Activated CD8-positive, alpha-beta T cell treated with anti-CD3 and anti-CD28 coated beads, Interleukin-2, amount 10 ng/mL, durations not matched to agents 7 days and 5 days (primary cell): Measurements from ENCODE around the gene MMRN2. TPM values are rescaled to one million over a fixed set of nuclear protein-coding genes. Genes with fewer than 3 reads are reported as not detected.
"Not testable (repeated sequence)": the region's sequence is repeated elsewhere in the genome, so short reads cannot be mapped to it uniquely, and the experiment has no call there.

Experiments
- ATAC-seq: fragments of 150-1000 bp; cut with Tn5 transposase; one replicate; pipeline ENCODE4 v1.10.0; 2021; ENCODE audit warnings: moderate library complexity
- CTCF ChIA-PET: fragments of 350-600 bp; sonication (Branson Sonifier 250); formaldehyde crosslinking; loops from one replicate; lab custom pipeline; 2021; ENCODE audit warnings: antibody characterized with exemption; lab: Charles Lee
- POLR2A ChIA-PET: fragments of 350-600 bp; sonication (Branson Sonifier 250); formaldehyde crosslinking; loops from one replicate; lab custom pipeline; 2021; ENCODE audit warnings: antibody characterized with exemption; lab: Charles Lee
- DNase-seq: peaks from one replicate; pipeline ENCODE4 v3.0.0-alpha.2; 2020
- H3K27ac Mint-ChIP-seq: one replicate; pipeline ENCODE4 v1.8.0; 2021; ENCODE audit warnings: mild to moderate bottlenecking, mixed read lengths
- H3K27me3 Mint-ChIP-seq: one replicate; pipeline ENCODE4 v1.8.0; 2021; ENCODE audit warnings: low read depth, mixed read lengths
- H3K36me3 Mint-ChIP-seq: one replicate; pipeline ENCODE4 v1.8.0; 2021; ENCODE audit warnings: low read depth, mixed read lengths
- H3K4me1 Mint-ChIP-seq: one replicate; pipeline ENCODE4 v1.8.0; 2021; ENCODE audit warnings: low read depth, mixed read lengths
- H3K4me3 Mint-ChIP-seq: one replicate; pipeline ENCODE4 v1.8.0; 2021; ENCODE audit warnings: mild to moderate bottlenecking, mixed read lengths
- H3K9me3 Mint-ChIP-seq: one replicate; pipeline ENCODE4 v1.8.0; 2022; ENCODE audit warnings: mixed read lengths; ENCODE audit not compliant: insufficient read depth
- total RNA-seq, 2 experiments: library from RNA; stranded (reverse); gene quantifications; one replicate each; pipeline ENCODE4 v1.2.3, GENCODE V29; 2021

The MMRN2 gene
- not detected for total RNA-seq

GRCh38 chr10:86957471-86958115, at the start of gene MMRN2:
Gene MMRN2, minus strand, starts transcription at chr10:86957615. Its CDS starts 74 bp downstream, at chr10:86957541.
- no peak for ATAC-seq
- Mint-ChIP-seq H3K27ac (no peak within 1 kb of the TSS), H3K4me1 (no peaks in the 10 kb centered on the region), H3K9me3 (peaks cover 6% of the 10 kb centered on the region), H3K4me3 (no peak within 1 kb of the TSS), H3K27me3 (no peaks in the 10 kb centered on the region), H3K36me3 (no peaks in the 10 kb centered on the region)
- DNase-seq: no peak
- ChIA-PET POLR2A (no interaction called here), CTCF (interaction anchor here (1.9 to 2.1 kb wide), 2 partner anchors 8 to 19 kb away, joined by 5 to 13 read pairs; no protein-coding TSS in a partner anchor)

GRCh38 chr10:87007124-87007523, 49.7 kb upstream of the MMRN2 start:
- CTCF ChIA-PET, H3K27ac Mint-ChIP-seq, DNase-seq, H3K9me3 Mint-ChIP-seq, H3K4me3 Mint-ChIP-seq, H3K4me1 Mint-ChIP-seq, H3K36me3 Mint-ChIP-seq, ATAC-seq, H3K27me3 Mint-ChIP-seq, POLR2A ChIA-PET: not testable (repeated sequence)

DNA sequence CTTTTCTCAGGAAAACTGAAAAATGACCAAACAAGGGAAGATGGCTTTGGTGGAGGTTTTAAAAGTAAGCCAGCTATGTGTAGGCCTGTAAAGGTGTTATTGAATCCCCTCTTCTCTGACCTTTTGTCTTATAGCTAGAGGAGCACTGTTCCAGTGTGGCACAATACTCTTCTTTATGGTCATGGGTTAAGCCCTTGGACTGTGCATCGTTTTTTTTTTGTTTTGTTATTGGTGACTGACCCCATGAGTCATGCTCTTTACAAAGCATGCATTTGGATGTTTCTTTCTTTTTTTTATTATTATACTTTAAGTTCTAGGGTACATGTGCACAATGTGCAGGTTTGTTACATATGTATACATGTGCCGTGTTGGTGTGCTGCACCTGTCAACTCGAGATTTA, 43.1 kb upstream of the MMRN2 start:
- H3K36me3 Mint-ChIP-seq: no peaks in the 10 kb centered on the region

DNA sequence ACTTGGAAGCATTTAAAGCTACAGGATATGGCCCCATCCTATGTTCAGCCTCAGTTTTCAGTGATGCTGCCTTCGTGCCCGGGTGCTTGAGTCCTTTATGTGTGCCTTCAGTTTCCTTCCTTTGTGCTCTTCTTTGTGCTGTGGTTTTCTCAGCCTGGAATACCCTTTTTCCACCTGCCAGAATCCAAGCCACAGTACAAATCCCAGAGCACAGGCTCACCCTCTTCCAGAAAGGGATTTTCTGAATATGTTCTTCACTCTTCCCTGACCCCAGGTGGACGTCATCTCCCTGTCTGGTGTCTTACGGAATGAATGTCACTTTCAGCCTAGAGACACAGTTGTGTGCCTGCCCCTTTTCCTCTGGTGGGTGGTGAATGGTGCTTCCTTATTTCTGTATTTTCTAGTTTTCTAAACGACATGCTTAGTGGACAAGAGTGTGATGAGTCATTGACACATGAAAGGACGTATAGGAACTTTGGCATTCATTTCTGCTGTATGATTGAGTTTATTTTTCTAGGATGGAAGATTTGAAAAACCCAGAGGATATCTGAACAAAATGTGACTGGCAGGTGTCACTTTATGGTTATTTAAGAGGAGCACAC, 42.5 kb upstream of the MMRN2 start:
- H3K27me3 Mint-ChIP-seq, CTCF ChIA-PET, H3K36me3 Mint-ChIP-seq, H3K4me1 Mint-ChIP-seq, DNase-seq, ATAC-seq, POLR2A ChIA-PET, H3K27ac Mint-ChIP-seq, H3K4me3 Mint-ChIP-seq, H3K9me3 Mint-ChIP-seq: not testable (repeated sequence)

More for the DNA sequence above, 43.1 kb upstream of the MMRN2 start:
- H3K4me1 Mint-ChIP-seq: no peaks in the 10 kb centered on the region
- CTCF ChIA-PET: no interaction called here
- H3K9me3 Mint-ChIP-seq: no peaks in the 10 kb centered on the region
- POLR2A ChIA-PET: no interaction called here
- peaks cover 7% of the 10 kb centered on the region for H3K27me3 Mint-ChIP-seq
- ATAC-seq: no peak
- no peak for DNase-seq
- no peak overlapping the region for H3K27ac Mint-ChIP-seq
- no peak overlapping the region for H3K4me3 Mint-ChIP-seq

- Mint-ChIP-seq H3K27me3 (peaks cover 23% of the 10 kb centered on the region), H3K4me3 (no peak overlapping the region), H3K36me3 (no peaks in the 10 kb centered on the region), H3K9me3 (no peaks in the 10 kb centered on the region), H3K4me1 (no peaks in the 10 kb centered on the region), H3K27ac (no peak overlapping the region)
- POLR2A ChIA-PET: no interaction called here
- ATAC-seq: no peak
- no peak for DNase-seq
- CTCF ChIA-PET: no interaction called here
Observed at GRCh38 chr10:86992929-86993328, 35.5 kb upstream of the MMRN2 start.

DNA sequence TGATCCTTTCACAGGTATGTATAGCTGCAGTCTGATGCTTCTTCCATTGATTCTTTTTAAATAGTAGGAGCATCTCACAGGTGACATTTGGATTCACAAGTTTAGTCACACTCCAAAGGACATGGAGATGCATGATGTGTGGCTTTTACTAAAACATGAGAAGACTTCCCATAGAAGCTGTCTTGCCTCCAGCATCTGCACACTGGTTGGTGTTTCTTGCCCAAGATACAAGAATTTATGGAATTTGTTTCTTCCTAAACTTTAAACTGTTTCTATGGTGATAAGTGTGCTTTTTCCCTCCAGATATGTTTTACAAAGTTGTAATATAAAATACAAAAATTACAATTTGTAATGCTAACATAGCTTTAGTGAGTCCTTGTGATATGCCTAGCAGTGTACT, 35.0 kb upstream of the MMRN2 start:
- no peaks in the 10 kb centered on the region for H3K9me3 Mint-ChIP-seq
- ChIA-PET CTCF (no interaction called here), POLR2A (no interaction called here)
- H3K27ac Mint-ChIP-seq: no peak overlapping the region
- H3K36me3 Mint-ChIP-seq: no peaks in the 10 kb centered on the region
- no peaks in the 10 kb centered on the region for H3K4me1 Mint-ChIP-seq
- H3K4me3 Mint-ChIP-seq: no peak overlapping the region
- ATAC-seq: no peak
- H3K27me3 Mint-ChIP-seq: peaks cover 28% of the 10 kb centered on the region
- no peak for DNase-seq

GRCh38 chr10:86991362-86991761, 33.9 kb upstream of the MMRN2 start:
- H3K4me3 Mint-ChIP-seq, H3K4me1 Mint-ChIP-seq, H3K36me3 Mint-ChIP-seq, CTCF ChIA-PET, DNase-seq, H3K27ac Mint-ChIP-seq, POLR2A ChIA-PET, ATAC-seq, H3K9me3 Mint-ChIP-seq: not testable (repeated sequence)
- peaks cover 23% of the 10 kb centered on the region for H3K27me3 Mint-ChIP-seq

- ATAC-seq: no peak
- no peaks in the 10 kb centered on the region for H3K9me3 Mint-ChIP-seq
- H3K4me3 Mint-ChIP-seq: no peak overlapping the region
- CTCF ChIA-PET: interaction anchor here (1.4 to 2.1 kb wide), 2 partner anchors 22 to 49 kb away, joined by 4 to 8 read pairs; no protein-coding TSS in a partner anchor
- H3K27ac Mint-ChIP-seq: no peak overlapping the region
- H3K27me3 Mint-ChIP-seq: peaks cover 24% of the 10 kb centered on the region
- POLR2A ChIA-PET: no interaction called here
- DNase-seq: no peak
- no peaks in the 10 kb centered on the region for H3K36me3 Mint-ChIP-seq
- H3K4me1 Mint-ChIP-seq: no peaks in the 10 kb centered on the region
Observed at GRCh38 chr10:86988520-86988919, 31.1 kb upstream of the MMRN2 start.

GRCh38 chr10:86984498-86984897, 27.1 kb upstream of the MMRN2 start:
- CTCF ChIA-PET, ATAC-seq, H3K9me3 Mint-ChIP-seq, H3K4me1 Mint-ChIP-seq, H3K4me3 Mint-ChIP-seq, H3K36me3 Mint-ChIP-seq, POLR2A ChIA-PET, DNase-seq, H3K27ac Mint-ChIP-seq: not testable (repeated sequence)
- peaks cover 23% of the 10 kb centered on the region for H3K27me3 Mint-ChIP-seq

DNA sequence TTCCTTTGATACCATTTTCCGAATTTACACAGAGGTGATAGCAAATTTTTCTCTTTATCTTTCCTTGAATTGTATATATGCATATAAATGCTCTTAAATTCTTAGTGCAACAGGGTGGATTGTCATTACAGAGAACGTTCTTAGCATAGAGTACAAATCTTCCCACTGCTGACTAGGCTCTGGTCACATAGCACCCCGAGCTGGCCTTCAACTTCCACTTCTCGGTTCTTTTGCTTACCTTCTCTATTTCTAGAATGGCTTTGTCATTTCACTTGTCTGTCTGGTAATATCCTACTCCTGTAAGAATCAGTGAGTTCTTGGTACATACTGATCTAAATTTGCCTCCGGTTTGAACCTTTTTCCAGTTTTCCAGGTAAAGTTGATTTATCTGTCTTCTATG, 24.3 kb upstream of the MMRN2 start:
- Mint-ChIP-seq H3K9me3 (no peaks in the 10 kb centered on the region), H3K27ac (no peak overlapping the region), H3K4me1 (no peaks in the 10 kb centered on the region), H3K4me3 (no peak overlapping the region), H3K36me3 (no peaks in the 10 kb centered on the region), H3K27me3 (peaks cover 12% of the 10 kb centered on the region)
- POLR2A ChIA-PET: no interaction called here
- DNase-seq (no peak), ATAC-seq (no peak)
- CTCF ChIA-PET: no interaction called here

GRCh38 chr10:86981020-86981419, 23.6 kb upstream of the MMRN2 start:
- H3K36me3 Mint-ChIP-seq, CTCF ChIA-PET, ATAC-seq, H3K4me3 Mint-ChIP-seq, H3K4me1 Mint-ChIP-seq, DNase-seq, H3K9me3 Mint-ChIP-seq, POLR2A ChIA-PET, H3K27ac Mint-ChIP-seq: not testable (repeated sequence)
- peaks cover 10% of the 10 kb centered on the region for H3K27me3 Mint-ChIP-seq

GRCh38 chr10:86979977-86980448, 22.6 kb upstream of the MMRN2 start:
- POLR2A ChIA-PET: no interaction called here
- Mint-ChIP-seq H3K9me3 (no peaks in the 10 kb centered on the region), H3K4me3 (no peak overlapping the region), H3K27ac (no peak overlapping the region), H3K27me3 (peaks cover 10% of the 10 kb centered on the region), H3K36me3 (no peaks in the 10 kb centered on the region), H3K4me1 (no peaks in the 10 kb centered on the region)
- CTCF ChIA-PET: no interaction called here
- DNase-seq (no peak), ATAC-seq (no peak)
